H9 (cell line): Measurements from ENCODE around the gene HNMT. TPM values are rescaled to one million over a fixed set of nuclear protein-coding genes. Genes with fewer than 3 reads are reported as not detected.

Source experiments
- DNase-seq: peaks from one replicate; pipeline ENCODE4 v3.0.0-alpha.2; 2017
- H2AFZ ChIP-seq: one replicate; pipeline ENCODE4 v1.6.1; 2013; ENCODE audit warnings: mild to moderate bottlenecking, low read length, control low read depth, moderate library complexity
- H2AK5ac ChIP-seq: 2 replicates; pipeline ENCODE4 v1.6.1; 2013; ENCODE audit warnings: low read length, control low read depth, mixed read lengths; ENCODE audit not compliant: insufficient read length
- H2BK120ac ChIP-seq: one replicate; pipeline ENCODE4 v1.6.1; 2013; ENCODE audit warnings: low read depth, mild to moderate bottlenecking, low read length, control low read depth, inconsistent platforms; ENCODE audit not compliant: poor library complexity, severe bottlenecking
- H2BK12ac ChIP-seq: 2 replicates; pipeline ENCODE4 v1.6.1; 2013; ENCODE audit warnings: low read length, control low read depth, mixed read lengths, low read depth; ENCODE audit not compliant: insufficient read length
- H2BK15ac ChIP-seq: 2 replicates; pipeline ENCODE4 v1.6.1; 2013; ENCODE audit warnings: low read depth, low read length, control low read depth
- H2BK20ac ChIP-seq: one replicate; pipeline ENCODE4 v1.6.1; 2013; ENCODE audit warnings: low read depth, mild to moderate bottlenecking, low read length, control low read depth, inconsistent platforms; ENCODE audit not compliant: poor library complexity, severe bottlenecking
- H2BK5ac ChIP-seq: 2 replicates; pipeline ENCODE4 v1.6.1; 2013; ENCODE audit warnings: low read length, control low read depth, mixed read lengths; ENCODE audit not compliant: insufficient read length
- H3K14ac ChIP-seq: 2 replicates; pipeline ENCODE4 v1.6.1; 2013; ENCODE audit warnings: low read length, control low read depth; ENCODE audit not compliant: insufficient read depth
- H3K18ac ChIP-seq: 2 replicates; pipeline ENCODE4 v1.6.1; 2013; ENCODE audit warnings: low read depth, mild to moderate bottlenecking, mixed read lengths, low read length, control low read depth; ENCODE audit not compliant: insufficient read length
- H3K23ac ChIP-seq: 2 replicates; pipeline ENCODE4 v1.6.1; 2013; ENCODE audit warnings: low read length, control low read depth, mixed read lengths, low read depth; ENCODE audit not compliant: insufficient read length
- H3K23me2 ChIP-seq: 2 replicates; pipeline ENCODE4 v1.6.1; 2013; ENCODE audit warnings: low read depth, mild to moderate bottlenecking, mixed read lengths, low read length, control low read depth; ENCODE audit not compliant: insufficient read length, poor library complexity, severe bottlenecking
- H3K27ac ChIP-seq: 2 replicates; pipeline ENCODE4 v1.5.1; 2013; ENCODE audit warnings: low read length, control low read depth, mixed read lengths, low read depth; ENCODE audit not compliant: insufficient read length
- H3K27me3 ChIP-seq: 2 replicates; pipeline ENCODE4 v1.6.1; 2013; ENCODE audit warnings: low read length, control low read depth, inconsistent platforms; ENCODE audit not compliant: insufficient read depth
- H3K4ac ChIP-seq: 2 replicates; pipeline ENCODE4 v1.6.1; 2013; ENCODE audit warnings: low read depth, mild to moderate bottlenecking, control low read depth, inconsistent platforms, low read length, moderate library complexity
- H3K4me1 ChIP-seq: 2 replicates; pipeline ENCODE4 v1.6.1; 2013; ENCODE audit warnings: low read length, control low read depth, inconsistent platforms; ENCODE audit not compliant: insufficient read depth
- H3K4me2 ChIP-seq: 2 replicates; pipeline ENCODE4 v1.6.1; 2013; ENCODE audit warnings: low read length, control low read depth, mixed read lengths; ENCODE audit not compliant: insufficient read length, insufficient read depth
- H3K56ac ChIP-seq: 2 replicates; pipeline ENCODE4 v1.6.1; 2013; ENCODE audit warnings: low read depth, mild to moderate bottlenecking, mixed read lengths, low read length, control low read depth; ENCODE audit not compliant: insufficient read length
- H3K79me1 ChIP-seq: 2 replicates; pipeline ENCODE4 v1.6.1; 2013; ENCODE audit warnings: low read depth, mild to moderate bottlenecking, moderate library complexity, low read length, control low read depth, inconsistent platforms; ENCODE audit not compliant: insufficient read depth, poor library complexity, severe bottlenecking
- H3K79me2 ChIP-seq: 2 replicates; pipeline ENCODE4 v1.6.1; 2013; ENCODE audit warnings: low read length, control low read depth, inconsistent platforms; ENCODE audit not compliant: insufficient read depth
- H3K9ac ChIP-seq: 2 replicates; pipeline ENCODE4 v1.6.1; 2013; ENCODE audit warnings: low read length, control low read depth, mixed read lengths; ENCODE audit not compliant: insufficient read length; ENCODE audit errors: extremely low read depth
- H3K9me3 ChIP-seq: one replicate; pipeline ENCODE4 v1.6.1; 2013; ENCODE audit warnings: low read depth, low read length, inconsistent platforms; ENCODE audit not compliant: control insufficient read depth
- H3T11ph ChIP-seq: one replicate; pipeline ENCODE4 v1.6.1; 2013; ENCODE audit warnings: mild to moderate bottlenecking, low read length, control low read depth, inconsistent platforms
- H4K20me1 ChIP-seq: one replicate; pipeline ENCODE4 v1.6.1; 2013; ENCODE audit not compliant: control insufficient read depth, insufficient read length, insufficient read depth
- H4K5ac ChIP-seq: 2 replicates; pipeline ENCODE4 v1.6.1; 2013; ENCODE audit warnings: low read depth, mild to moderate bottlenecking, mixed read lengths, low read length, control low read depth; ENCODE audit not compliant: insufficient read length
- H4K8ac ChIP-seq: replicated peaks from 2 replicates; pipeline ENCODE4 v1.6.1; 2013; ENCODE audit warnings: low read length, control low read depth, mixed read lengths, low read depth; ENCODE audit not compliant: insufficient read length
- H4K91ac ChIP-seq: 2 replicates; pipeline ENCODE4 v1.6.1; 2013; ENCODE audit warnings: low read depth, mild to moderate bottlenecking, moderate library complexity, mixed read lengths, low read length, control low read depth; ENCODE audit not compliant: insufficient read length
- H3K27ac Mint-ChIP-seq, 3 experiments: 2 replicates in 2 of 3; 3 replicates in 1 of 3; pipeline ENCODE4 v1.8.0; 2020 to 2021; ENCODE audit warnings: mixed read lengths in 3 of 3, mild to moderate bottlenecking in 1 of 3, moderate library complexity in 1 of 3
- H3K27me3 Mint-ChIP-seq: 2 replicates; pipeline ENCODE4 v1.8.0; 2021; ENCODE audit warnings: low read depth, mild to moderate bottlenecking, moderate library complexity, mixed read lengths
- H3K36me3 Mint-ChIP-seq, 3 experiments: 2 replicates in 2 of 3; 3 replicates in 1 of 3; pipeline ENCODE4 v1.8.0; 2020 to 2021; ENCODE audit warnings: low read depth in 3 of 3, mixed read lengths in 3 of 3; ENCODE audit not compliant: insufficient read depth in 1 of 3
- H3K4me1 Mint-ChIP-seq, 2 experiments: 2 replicates each; pipeline ENCODE4 v1.8.0; 2020; ENCODE audit warnings: mixed read lengths in 2 of 2
- H3K4me3 Mint-ChIP-seq, 2 experiments: 2 replicates in 1 of 2; 3 replicates in 1 of 2; pipeline ENCODE4 v1.8.0; 2020 to 2021; ENCODE audit warnings: mild to moderate bottlenecking in 2 of 2, mixed read lengths in 2 of 2, moderate library complexity in 1 of 2
- H3K9me3 Mint-ChIP-seq, 2 experiments: 2 replicates in 1 of 2; 3 replicates in 1 of 2; pipeline ENCODE4 v1.8.0; 2020; ENCODE audit warnings: mild to moderate bottlenecking in 2 of 2, mixed read lengths in 2 of 2, moderate library complexity in 1 of 2
- total RNA-seq: library from RNA; stranded (reverse); gene quantifications from 2 replicates; pipeline ENCODE4 v1.2.1, GENCODE V29; 2021
- TF ChIP-seq, protein P1 (sequence below): fragments of 200-600 bp; sonication (generic); conservative IDR thresholded peaks from 3 replicates; pipeline ENCODE4 v1.8.0; 2021; ENCODE audit warnings: antibody characterized with exemption, mild to moderate bottlenecking

HNMT gene
- total RNA-seq, 1 experiment from 2014 or later: 1.3 TPM

DNA sequence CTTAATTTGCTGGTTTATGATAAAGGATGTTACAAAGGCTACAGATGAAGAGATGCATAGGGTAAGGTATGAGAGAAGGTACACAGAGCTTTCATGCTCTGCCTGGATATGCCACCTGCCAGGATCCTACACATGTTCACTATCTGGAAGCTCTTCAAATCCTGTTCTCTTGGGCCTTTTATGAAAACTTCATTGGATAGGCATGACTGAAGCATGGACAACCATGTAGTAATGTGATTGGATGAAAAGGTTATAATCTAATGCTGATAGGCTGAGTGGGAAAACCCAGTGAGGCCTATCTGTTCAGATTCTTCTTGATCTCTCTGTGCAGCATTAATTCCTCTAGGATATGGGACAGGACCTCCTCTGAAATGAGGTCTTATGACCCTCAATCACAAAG, 26.8 kb downstream of the HNMT start:
- no peak overlapping the region for H4K91ac ChIP-seq
- no peak overlapping the region for H2AFZ ChIP-seq
- Mint-ChIP-seq H3K36me3 (peaks cover 0 to 11% (median 4%) of the 10 kb centered on the region in 3 experiments; a peak in 5 of 7 replicates), H3K9me3 (peaks cover 11 to 21% of the 10 kb centered on the region in 2 experiments; a peak in 4 of 5 replicates), H3K4me3 (no peak overlapping the region), H3K27ac (no peak overlapping the region), H3K4me1 (no peaks in the 10 kb centered on the region), H3K27me3 (no peaks in the 10 kb centered on the region; the same call in 1 of the 2 replicates)
- H4K5ac ChIP-seq: no peak overlapping the region
- H3K4ac ChIP-seq: no peak overlapping the region
- no peak overlapping the region for H3K56ac ChIP-seq
- no peaks in the 10 kb centered on the region for H4K20me1 ChIP-seq
- no peak for DNase-seq
- H2BK120ac ChIP-seq: no peak overlapping the region
- no peak overlapping the region for H4K8ac ChIP-seq
- no peak overlapping the region for H3K18ac ChIP-seq
- H3K14ac ChIP-seq: no peak overlapping the region
- no peak overlapping the region for H2BK20ac ChIP-seq
- no peak overlapping the region for H2BK12ac ChIP-seq
- H3K23ac ChIP-seq: no peak overlapping the region
- TF ChIP-seq, protein P1, sequence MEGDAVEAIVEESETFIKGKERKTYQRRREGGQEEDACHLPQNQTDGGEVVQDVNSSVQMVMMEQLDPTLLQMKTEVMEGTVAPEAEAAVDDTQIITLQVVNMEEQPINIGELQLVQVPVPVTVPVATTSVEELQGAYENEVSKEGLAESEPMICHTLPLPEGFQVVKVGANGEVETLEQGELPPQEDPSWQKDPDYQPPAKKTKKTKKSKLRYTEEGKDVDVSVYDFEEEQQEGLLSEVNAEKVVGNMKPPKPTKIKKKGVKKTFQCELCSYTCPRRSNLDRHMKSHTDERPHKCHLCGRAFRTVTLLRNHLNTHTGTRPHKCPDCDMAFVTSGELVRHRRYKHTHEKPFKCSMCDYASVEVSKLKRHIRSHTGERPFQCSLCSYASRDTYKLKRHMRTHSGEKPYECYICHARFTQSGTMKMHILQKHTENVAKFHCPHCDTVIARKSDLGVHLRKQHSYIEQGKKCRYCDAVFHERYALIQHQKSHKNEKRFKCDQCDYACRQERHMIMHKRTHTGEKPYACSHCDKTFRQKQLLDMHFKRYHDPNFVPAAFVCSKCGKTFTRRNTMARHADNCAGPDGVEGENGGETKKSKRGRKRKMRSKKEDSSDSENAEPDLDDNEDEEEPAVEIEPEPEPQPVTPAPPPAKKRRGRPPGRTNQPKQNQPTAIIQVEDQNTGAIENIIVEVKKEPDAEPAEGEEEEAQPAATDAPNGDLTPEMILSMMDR: no peak
- H2BK15ac ChIP-seq: no peak overlapping the region
- no peak overlapping the region for H3T11ph ChIP-seq
- no peaks in the 10 kb centered on the region for H3K79me1 ChIP-seq
- H3K27ac ChIP-seq: no peak overlapping the region
- H3K9ac ChIP-seq: no peak overlapping the region
- H2AK5ac ChIP-seq: no peak overlapping the region
- no peak overlapping the region for H2BK5ac ChIP-seq
- no peaks in the 10 kb centered on the region for H3K79me2 ChIP-seq
- no peaks in the 10 kb centered on the region for H3K27me3 ChIP-seq
- H3K9me3 ChIP-seq: no peaks in the 10 kb centered on the region
- H3K4me2 ChIP-seq: no peak overlapping the region
- no peaks in the 10 kb centered on the region for H3K23me2 ChIP-seq
- no peaks in the 10 kb centered on the region for H3K4me1 ChIP-seq
